ENCODE measurements around the gene PPP1R9A.

DNA sequence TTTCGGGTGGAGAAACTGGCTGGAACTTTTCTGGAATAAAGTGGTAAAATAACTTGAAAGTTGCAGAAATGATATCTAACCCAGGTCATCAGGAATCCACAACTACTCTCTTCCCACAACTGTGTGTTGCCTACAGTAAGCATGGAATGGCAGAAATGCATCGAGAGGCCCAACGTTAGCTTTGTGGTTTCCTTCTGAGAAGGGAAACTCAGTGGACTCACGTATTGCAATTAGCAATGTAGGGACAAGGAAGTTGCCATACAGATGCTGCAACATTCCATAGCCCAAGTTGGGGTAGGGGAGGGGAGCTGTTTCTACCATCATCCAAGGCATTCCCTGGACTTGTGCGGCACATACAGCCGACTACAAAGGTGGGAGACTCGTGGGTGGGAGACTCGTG, 415.0 kb downstream of the PPP1R9A start:
- TF ChIP-seq, protein P1, sequence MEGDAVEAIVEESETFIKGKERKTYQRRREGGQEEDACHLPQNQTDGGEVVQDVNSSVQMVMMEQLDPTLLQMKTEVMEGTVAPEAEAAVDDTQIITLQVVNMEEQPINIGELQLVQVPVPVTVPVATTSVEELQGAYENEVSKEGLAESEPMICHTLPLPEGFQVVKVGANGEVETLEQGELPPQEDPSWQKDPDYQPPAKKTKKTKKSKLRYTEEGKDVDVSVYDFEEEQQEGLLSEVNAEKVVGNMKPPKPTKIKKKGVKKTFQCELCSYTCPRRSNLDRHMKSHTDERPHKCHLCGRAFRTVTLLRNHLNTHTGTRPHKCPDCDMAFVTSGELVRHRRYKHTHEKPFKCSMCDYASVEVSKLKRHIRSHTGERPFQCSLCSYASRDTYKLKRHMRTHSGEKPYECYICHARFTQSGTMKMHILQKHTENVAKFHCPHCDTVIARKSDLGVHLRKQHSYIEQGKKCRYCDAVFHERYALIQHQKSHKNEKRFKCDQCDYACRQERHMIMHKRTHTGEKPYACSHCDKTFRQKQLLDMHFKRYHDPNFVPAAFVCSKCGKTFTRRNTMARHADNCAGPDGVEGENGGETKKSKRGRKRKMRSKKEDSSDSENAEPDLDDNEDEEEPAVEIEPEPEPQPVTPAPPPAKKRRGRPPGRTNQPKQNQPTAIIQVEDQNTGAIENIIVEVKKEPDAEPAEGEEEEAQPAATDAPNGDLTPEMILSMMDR (IDR thresholded peaks at IDR 0.05): no peak
- no peak for TF ChIP-seq POLR2A (IDR thresholded peaks at IDR 0.05)
- TF ChIP-seq EP300 (IDR thresholded peaks at IDR 0.05): no peak

All from sigmoid colon (tissue), 4 donors.